K562 (cell line): Measurements from ENCODE around the gene STIM1. TPM values are rescaled to one million over a fixed set of nuclear protein-coding genes. Genes with fewer than 3 reads are reported as not detected.

Source experiments
- MBD1 ChIP-seq: fragments of 250-450 bp; sonication (Bioruptor Pico); IDR thresholded peaks from 2 replicates; pipeline ENCODE4 v1.8.0; 2022; ENCODE audit warnings: inconsistent platforms
- REST ChIP-seq, 2 experiments: fragments of 450-650 bp; formaldehyde crosslinking in 1 of 2; IDR thresholded peaks; 2 replicates each; pipeline versions ENCODE4 v1.4.0 to v1.6.1; 2014 to 2020; ENCODE audit warnings: mild to moderate bottlenecking in 2 of 2, borderline replicate concordance in 1 of 2, low read depth in 1 of 2
- TFE3 ChIP-seq: fragments of 450-650 bp; formaldehyde crosslinking; IDR thresholded peaks from 2 replicates; pipeline ENCODE4 v1.4.0; 2020; ENCODE audit warnings: mild to moderate bottlenecking, mixed read lengths
- ZC3H8 ChIP-seq: fragments of 450-650 bp; IDR thresholded peaks from 2 replicates; pipeline ENCODE4 v1.6.1; 2017
- ZFX ChIP-seq: sonication (generic); formaldehyde crosslinking; IDR thresholded peaks from 2 replicates; pipeline ENCODE4 v1.8.0; 2022; ENCODE audit warnings: mild to moderate bottlenecking, missing genetic modification reagents, moderate library complexity
- polyA plus RNA-seq, 8 experiments: library from polyadenylated mRNA; depleted of rRNA in 4 of 8; stranded (reverse) in 5 of 8; unstranded in 3 of 8; fragments of >200 nt; fragmentation: Nextera tagmentation in 2 of 8; fragmentation: Illumina TruSeq in 1 of 8; extraction: Ambion mirVana in 2 of 8; extraction: Trizol in 1 of 8; gene quantifications; 2 replicates each; pipeline versions ENCODE4 v1.2.1 to v1.2.3, GENCODE V29; 2011 to 2014; ENCODE audit warnings: inconsistent platforms in 1 of 8, missing spikeins in 1 of 8
- total RNA-seq, 7 experiments: library from RNA; depleted of rRNA in 6 of 7; stranded (reverse); fragments of >200 nt in 6 of 7; fragmentation: Illumina TruSeq in 2 of 7; extraction: Trizol in 2 of 7; gene quantifications; 2 replicates each; pipeline versions ENCODE4 v1.2.1 to v1.2.3, GENCODE V29; 2011 to 2021; ENCODE audit warnings: low replicate concordance in 1 of 7

Gene STIM1
- total and polyA plus RNA-seq, 9 of the 15 experiments (the other 6 are each of a cell fraction or from before 2014, with no cell fraction given): 7.7 to 50.5 (median 22.5) TPM

- TF ChIP-seq REST (IDR thresholded peaks at IDR 0.05; ENCODE audit: borderline replicate concordance): peak; percentile 21; the same call in 1 of the 2 replicates
- no peak for TF ChIP-seq REST (CRISPR knock-in tag; IDR thresholded peaks at IDR 0.05; ENCODE audit: low read depth)
- no peak for TF ChIP-seq ZC3H8
- TF ChIP-seq ZFX (CRISPR knock-in tag): 0 out of 2 replicates have a peak, but pooled peaks have one; percentile 34
- TF ChIP-seq MBD1 (CRISPR knock-in tag): no peak
- peak; percentile 73 for TF ChIP-seq TFE3 (CRISPR knock-in tag)
- TF ChIP-seq, all 486 proteins: peak for 12
Measured at GRCh38 chr11:3929649-3930048, 74.2 kb downstream of the STIM1 start (continued).
